ENCODE measurements around the gene HS3ST4.

DNA sequence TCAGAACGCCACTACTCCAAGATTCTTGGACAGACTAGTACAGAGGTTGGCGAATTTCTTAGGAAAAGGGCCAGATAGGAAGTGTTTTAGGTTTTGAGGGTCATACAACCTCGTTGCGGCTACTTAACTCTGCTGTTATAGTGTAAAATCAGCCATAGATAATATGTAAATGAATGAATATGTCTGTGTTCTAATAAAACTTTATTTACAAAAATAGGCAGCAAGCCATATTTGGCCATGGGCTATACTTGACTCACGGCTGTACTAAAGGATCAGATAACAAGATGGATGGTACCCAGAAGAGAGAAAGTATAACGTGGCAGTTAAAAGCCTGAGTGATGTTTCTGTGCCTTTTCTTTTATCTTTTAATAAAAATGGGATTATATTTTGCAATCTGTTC is 125.5 kb downstream of the HS3ST4 start:
- TF ChIP-seq, protein P1, sequence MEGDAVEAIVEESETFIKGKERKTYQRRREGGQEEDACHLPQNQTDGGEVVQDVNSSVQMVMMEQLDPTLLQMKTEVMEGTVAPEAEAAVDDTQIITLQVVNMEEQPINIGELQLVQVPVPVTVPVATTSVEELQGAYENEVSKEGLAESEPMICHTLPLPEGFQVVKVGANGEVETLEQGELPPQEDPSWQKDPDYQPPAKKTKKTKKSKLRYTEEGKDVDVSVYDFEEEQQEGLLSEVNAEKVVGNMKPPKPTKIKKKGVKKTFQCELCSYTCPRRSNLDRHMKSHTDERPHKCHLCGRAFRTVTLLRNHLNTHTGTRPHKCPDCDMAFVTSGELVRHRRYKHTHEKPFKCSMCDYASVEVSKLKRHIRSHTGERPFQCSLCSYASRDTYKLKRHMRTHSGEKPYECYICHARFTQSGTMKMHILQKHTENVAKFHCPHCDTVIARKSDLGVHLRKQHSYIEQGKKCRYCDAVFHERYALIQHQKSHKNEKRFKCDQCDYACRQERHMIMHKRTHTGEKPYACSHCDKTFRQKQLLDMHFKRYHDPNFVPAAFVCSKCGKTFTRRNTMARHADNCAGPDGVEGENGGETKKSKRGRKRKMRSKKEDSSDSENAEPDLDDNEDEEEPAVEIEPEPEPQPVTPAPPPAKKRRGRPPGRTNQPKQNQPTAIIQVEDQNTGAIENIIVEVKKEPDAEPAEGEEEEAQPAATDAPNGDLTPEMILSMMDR (IDR thresholded peaks at IDR 0.05), result no peak
- TF ChIP-seq POLR2A (IDR thresholded peaks at IDR 0.05), result no peak
- TF ChIP-seq POLR2AphosphoS5 (IDR thresholded peaks at IDR 0.05), result no peak
